Spleen (tissue), 11 donors: ENCODE measurements around the gene RBM4. TPM values are rescaled to one million over a fixed set of nuclear protein-coding genes. Genes with fewer than 3 reads are reported as not detected.

Source experiments
- polyA plus RNA-seq, 3 donors: library from polyadenylated mRNA; stranded (reverse); fragments of 200-250 nt; gene quantifications; one replicate each; pipeline ENCODE4 v1.2.1, GENCODE V29; 2013
- small RNA-seq, 4 donors: library from RNA; depleted of rRNA; stranded (forward); fragments of <200 nt; gene quantifications; one replicate each; pipeline ENCODE3, GENCODE V24; 2016
- total RNA-seq, 7 donors: library from RNA; depleted of rRNA in 3 of 7; stranded (reverse); fragments of >200 nt in 3 of 7; fragmentation: NEBNext Ultra II Directional in 4 of 7; extraction: Animal tissue kit (Norgen Biotek cat#: 25700) in 4 of 7; gene quantifications; one replicate each; pipeline versions ENCODE4 v1.1.0 to v1.2.1, GENCODE V29; 2016 to 2021
- donor health status: healthy with polysubstance abuse.
- donor health status: DM: no; HTN: no; CAD: no; lungs with moderate emphysema.
- donor health status: DM: no; HTN: no; CAD: no.
- donor health status: Bipolar disorder and iron deficiency.
- donor health status: healthy.
- donor health status: DM: no; HTN: no; CAD: no.
- donor health status: DM: yes; HTN: yes; CAD: no.

Gene RBM4
- total and polyA plus RNA-seq, 10 donors = 70.1 to 139 (median 126) TPM

Small RNA genes lying within 50 kb of the gene (small RNA-seq; reads per million reads assigned to genes)
- 0 reads per million in 4 donors for gene RNU4-39P

Other genes with a start within 250 kb of the RBM4 start
- gene NPAS4, start 217.7 kb upstream of the RBM4 start, total RNA-seq = under 1 TPM in 2 of 7 donors, not detected in 5; 0.25 to 0.72 TPM
- gene NPAS4, start 217.7 kb upstream of the RBM4 start, polyA plus RNA-seq = under 1 TPM in 2 of 3 donors, not detected in 1; 0.11 to 0.22 TPM
- 10 to 100 TPM; 25.5 to 41.2 (median 32.6) TPM for gene MRPL11, start 199.9 kb upstream of the RBM4 start, total RNA-seq
- 10 to 100 TPM; 60.3 to 87.1 (median 72.7) TPM for gene MRPL11, start 199.9 kb upstream of the RBM4 start, polyA plus RNA-seq
- gene PELI3, start 171.8 kb upstream of the RBM4 start, total RNA-seq = 10 to 100 TPM in 5 of 7 donors, 1 to 10 TPM in 2; 4.9 to 14.6 (median 10.7) TPM
- 1 to 10 TPM; 2.4 to 6.4 (median 2.7) TPM for gene PELI3, start 171.8 kb upstream of the RBM4 start, polyA plus RNA-seq
- gene DPP3, start 158.3 kb upstream of the RBM4 start, total RNA-seq = 10 to 100 TPM; 17.9 to 35.5 (median 23.9) TPM
- 10 to 100 TPM; 20.0 to 25.9 (median 20.6) TPM for gene DPP3, start 158.3 kb upstream of the RBM4 start, polyA plus RNA-seq
- 10 to 100 TPM; 22.2 to 60.5 (median 36.9) TPM for gene BBS1, start 128.1 kb upstream of the RBM4 start, total RNA-seq
- gene BBS1, start 128.1 kb upstream of the RBM4 start, polyA plus RNA-seq = 1 to 10 TPM; 5.2 to 9.9 (median 5.8) TPM
- 10 to 100 TPM; 14.6 to 25.7 (median 23.9) TPM for gene ZDHHC24, start 92.7 kb upstream of the RBM4 start, total RNA-seq
- gene ZDHHC24, start 92.7 kb upstream of the RBM4 start, polyA plus RNA-seq = 10 to 100 TPM in 2 of 3 donors, 1 to 10 TPM in 1; 9.1 to 11.6 (median 10.8) TPM
- gene ACTN3, start 91.8 kb upstream of the RBM4 start, total RNA-seq = under 1 TPM in 4 of 7 donors, not detected in 3; 0.21 to 0.34 (median 0.24) TPM
- gene ACTN3, start 91.8 kb upstream of the RBM4 start, polyA plus RNA-seq = under 1 TPM; 0.05 to 0.13 (median 0.06) TPM
- gene CTSF, start 70.1 kb upstream of the RBM4 start, total RNA-seq = 10 to 100 TPM; 11.4 to 60.8 (median 46.4) TPM
- 10 to 100 TPM; 23.7 to 26.6 (median 24.0) TPM for gene CTSF, start 70.1 kb upstream of the RBM4 start, polyA plus RNA-seq
- under 1 TPM in 5 of 7 donors, not detected in 2; 0.10 to 0.79 (median 0.17) TPM for gene CCDC87, start 45.6 kb upstream of the RBM4 start, total RNA-seq
- gene CCDC87, start 45.6 kb upstream of the RBM4 start, polyA plus RNA-seq = under 1 TPM; 0.04 to 0.08 (median 0.06) TPM
- gene CCS, start 45.5 kb upstream of the RBM4 start, total RNA-seq = 10 to 100 TPM; 32.8 to 50.4 (median 40.8) TPM
- 100 to 1,000 TPM in 2 of 3 donors, 10 to 100 TPM in 1; 91.3 to 161 (median 145) TPM for gene CCS, start 45.5 kb upstream of the RBM4 start, polyA plus RNA-seq
- 10 to 100 TPM; 45.2 to 96.6 (median 88.3) TPM for gene RBM14, start 22.1 kb upstream of the RBM4 start, total RNA-seq
- 10 to 100 TPM; 37.7 to 67.4 (median 42.0) TPM for gene RBM14, start 22.1 kb upstream of the RBM4 start, polyA plus RNA-seq
- gene RBM4B, start 39.2 kb downstream of the RBM4 start, total RNA-seq = 10 to 100 TPM; 16.3 to 23.0 (median 18.8) TPM
- gene RBM4B, start 39.2 kb downstream of the RBM4 start, polyA plus RNA-seq = 10 to 100 TPM; 14.8 to 17.7 (median 14.9) TPM
- 1 to 10 TPM; 3.3 to 5.1 (median 3.7) TPM for gene SPTBN2, start 90.5 kb downstream of the RBM4 start, total RNA-seq
- 1 to 10 TPM in 1 of 3 donors, under 1 TPM in 2; 0.61 to 1.5 (median 0.80) TPM for gene SPTBN2, start 90.5 kb downstream of the RBM4 start, polyA plus RNA-seq
- 10 to 100 TPM; 14.5 to 27.9 (median 18.1) TPM for gene RCE1, start 204.7 kb downstream of the RBM4 start, total RNA-seq
- 10 to 100 TPM; 10.0 to 19.3 (median 14.2) TPM for gene RCE1, start 204.7 kb downstream of the RBM4 start, polyA plus RNA-seq
- 10 to 100 TPM in 2 of 7 donors, 1 to 10 TPM in 5; 3.3 to 10.3 (median 8.0) TPM for gene LRFN4, start 218.4 kb downstream of the RBM4 start, total RNA-seq
- gene LRFN4, start 218.4 kb downstream of the RBM4 start, polyA plus RNA-seq = 10 to 100 TPM in 1 of 3 donors, 1 to 10 TPM in 2; 3.9 to 12.0 (median 7.9) TPM